8988T (cell line): ENCODE measurements around the gene AURKAIP1.
"Not testable (repeated sequence)": the region's sequence is repeated elsewhere in the genome, so short reads cannot be mapped to it uniquely, and the experiment has no call there.

Experiments
- DNase-seq: peaks from one replicate; pipeline ENCODE4 v3.0.0; 2011

Gene AURKAIP1

DNA sequence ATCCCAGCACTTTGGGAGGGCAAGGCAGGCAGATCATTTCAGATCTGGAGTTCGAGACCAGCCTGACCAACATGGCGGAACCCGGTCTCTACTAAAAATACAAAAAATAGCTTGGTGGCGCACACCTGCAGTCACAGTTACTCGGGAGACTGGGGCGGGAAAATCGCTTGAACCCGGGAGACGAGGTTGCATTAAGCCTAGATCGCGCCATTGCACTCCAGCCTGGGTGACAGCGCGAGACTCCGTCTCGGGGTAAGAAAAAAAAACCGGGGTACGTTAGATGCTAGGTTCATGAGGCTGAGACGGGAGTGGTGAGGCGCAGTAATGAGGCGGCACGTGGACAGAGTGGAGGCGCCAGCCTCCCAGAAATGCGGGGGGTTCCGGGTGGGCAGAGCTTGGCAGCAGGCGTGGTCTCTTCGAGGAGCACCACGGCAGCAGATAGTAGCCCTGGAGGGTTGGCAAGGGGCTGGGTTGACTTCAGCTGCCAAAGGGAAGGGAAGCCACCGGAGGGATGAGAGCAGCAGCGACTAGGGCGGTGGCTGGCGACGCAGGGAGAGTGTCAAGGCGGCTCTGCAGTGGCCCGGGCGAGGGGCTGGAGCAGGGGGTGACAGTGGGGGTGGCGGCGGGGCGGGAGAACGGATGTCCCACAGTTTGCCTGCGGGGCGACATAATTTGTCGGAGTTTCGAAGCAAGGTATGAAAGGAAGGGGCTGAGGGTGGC, 31.3 kb upstream of the AURKAIP1 start:
- DNase-seq: no peak

GRCh38 chr1:1403653-1404052, 28.6 kb upstream of the AURKAIP1 start:
- no peak for DNase-seq

GRCh38 chr1:1402901-1403392, 27.9 kb upstream of the AURKAIP1 start:
- not testable (repeated sequence) for DNase-seq

- DNase-seq: peak; percentile 63
Observed at GRCh38 chr1:1402072-1402900, 27.3 kb upstream of the AURKAIP1 start.

DNA sequence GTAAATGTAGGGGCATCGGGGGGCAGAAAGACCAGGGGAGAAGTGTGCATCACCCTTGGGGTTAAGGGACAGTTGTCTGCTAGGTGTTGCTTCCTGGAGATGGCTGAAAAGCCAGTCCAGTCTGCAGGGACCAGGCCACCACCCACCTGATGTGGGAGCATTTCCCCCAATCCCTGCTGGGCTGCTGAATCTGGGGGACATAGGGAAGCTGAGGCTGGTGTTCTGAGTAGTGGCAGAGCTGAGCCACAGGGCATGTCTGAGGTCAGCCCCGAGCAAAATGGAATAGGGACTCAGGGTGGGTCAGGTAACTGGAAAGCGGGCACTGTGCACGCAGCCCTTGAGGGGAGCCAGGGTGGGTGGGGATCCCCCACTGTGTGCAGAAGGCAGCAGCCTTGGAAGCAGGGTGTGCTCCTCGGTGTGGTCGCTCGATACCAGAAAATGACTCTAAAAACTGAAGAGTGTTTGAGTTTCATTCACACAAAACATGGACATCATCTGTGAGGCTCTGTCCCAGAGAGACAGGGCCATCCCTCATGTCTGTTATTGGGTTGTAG, 26.5 kb upstream of the AURKAIP1 start:
- no peak for DNase-seq

- no peak for DNase-seq
Observed at GRCh38 chr1:1400576-1401456, 25.8 kb upstream of the AURKAIP1 start.

- DNase-seq: no peak
Observed at GRCh38 chr1:1399872-1400575, 25.0 kb upstream of the AURKAIP1 start.

DNA sequence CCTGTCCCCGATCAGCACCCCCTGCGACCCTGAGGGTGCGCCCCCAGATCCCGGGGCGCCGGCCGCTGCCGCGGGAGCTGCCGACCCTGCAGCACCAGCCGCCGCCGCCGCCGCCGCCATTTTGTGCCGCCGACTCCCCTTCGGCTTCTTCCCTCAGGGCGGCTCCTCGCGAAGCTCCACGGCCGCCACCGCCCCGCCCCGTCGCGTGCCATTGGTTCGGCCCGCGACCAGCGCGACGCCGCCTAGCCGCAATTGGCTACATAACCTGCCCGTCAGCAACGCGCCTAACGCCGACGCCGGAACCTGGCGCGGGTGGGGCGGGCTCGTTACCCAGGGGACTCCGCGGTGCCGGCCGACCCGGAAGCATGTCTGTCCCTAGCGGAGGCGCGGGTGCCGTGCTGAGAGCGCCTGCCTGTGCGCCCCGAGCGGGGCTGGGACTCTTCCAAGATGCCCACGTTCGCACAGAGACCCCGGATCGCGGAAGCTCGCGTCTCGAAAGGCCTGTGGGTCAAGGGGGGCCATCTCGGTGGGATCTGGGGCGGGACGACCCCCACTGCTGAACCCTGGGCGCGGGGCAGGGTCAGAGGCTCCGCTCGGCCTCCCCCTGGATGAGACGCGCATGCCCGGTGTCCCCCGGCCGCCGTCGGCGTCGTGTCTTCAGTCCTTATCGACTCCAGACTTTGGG, 24.3 kb upstream of the AURKAIP1 start, which contains the start of gene CCNL2:
Gene CCNL2, minus strand, starts transcription at position 149 of the 685 bp plus-strand sequence. Its CDS starts 29 bp downstream, at position 120.
- DNase-seq: peak; percentile 81

- no peak for DNase-seq
Observed at GRCh38 chr1:1398677-1399186, 23.7 kb upstream of the AURKAIP1 start.

DNA sequence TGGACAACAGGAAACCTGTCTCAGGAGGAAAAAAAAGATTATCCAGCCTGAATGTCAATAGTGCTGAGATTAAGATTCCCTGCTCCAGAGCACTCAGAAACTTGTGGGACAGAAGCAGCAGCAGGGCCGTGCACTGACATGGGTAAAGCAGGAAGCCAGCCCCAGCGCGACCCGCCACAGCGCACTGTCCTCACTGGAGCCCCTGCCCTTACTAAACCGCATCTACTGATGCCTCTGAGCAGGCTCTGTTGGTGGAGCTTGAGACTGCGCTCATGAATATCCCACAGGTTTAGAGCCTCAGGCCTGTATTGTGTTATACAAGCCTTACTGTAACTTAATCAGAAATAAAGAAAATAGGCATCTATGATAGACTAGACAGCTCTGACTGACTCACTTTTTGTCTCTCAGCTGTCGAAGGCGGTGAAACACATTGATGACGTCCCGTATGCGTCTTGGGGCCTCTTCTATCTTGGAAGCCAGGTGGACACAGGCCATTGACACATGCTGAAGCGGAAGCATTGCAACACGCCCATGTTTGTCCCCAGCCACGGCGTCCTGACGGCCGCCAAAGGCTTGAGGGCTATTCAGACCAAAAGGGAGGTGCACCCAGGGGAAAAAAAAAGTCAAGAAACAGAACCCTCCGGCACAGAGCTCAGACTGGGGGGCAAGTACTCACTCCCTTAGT, 23.0 kb upstream of the AURKAIP1 start:
- no peak for DNase-seq

GRCh38 chr1:1395166-1395565, 20.2 kb upstream of the AURKAIP1 start:
- no peak for DNase-seq

GRCh38 chr1:1394116-1394515, 19.1 kb upstream of the AURKAIP1 start:
- DNase-seq: no peak

- no peak for DNase-seq
Observed at GRCh38 chr1:1393428-1393827, 18.4 kb upstream of the AURKAIP1 start.

DNA sequence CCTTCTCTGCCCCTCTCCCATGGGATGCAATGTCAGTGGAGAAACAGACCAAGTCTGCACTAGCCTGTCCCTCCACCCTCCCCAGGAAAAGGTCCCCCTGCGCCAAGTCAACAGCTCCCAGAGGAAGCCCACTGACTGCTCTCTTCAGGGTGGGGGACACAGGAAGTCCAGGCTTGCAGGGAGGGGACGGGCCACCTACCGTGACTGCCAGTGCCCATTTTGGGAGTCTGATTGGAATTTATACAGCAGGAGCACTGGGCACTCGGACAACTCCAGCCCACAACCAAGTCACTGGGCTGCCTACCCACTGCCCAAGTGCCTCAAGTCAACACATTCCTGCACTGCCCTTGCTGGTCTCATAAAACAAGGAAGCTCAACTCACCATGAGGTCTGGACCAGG, 18.0 kb upstream of the AURKAIP1 start:
- DNase-seq: no peak

- no peak for DNase-seq
Observed at GRCh38 chr1:1391225-1391624, 16.2 kb upstream of the AURKAIP1 start.

DNA sequence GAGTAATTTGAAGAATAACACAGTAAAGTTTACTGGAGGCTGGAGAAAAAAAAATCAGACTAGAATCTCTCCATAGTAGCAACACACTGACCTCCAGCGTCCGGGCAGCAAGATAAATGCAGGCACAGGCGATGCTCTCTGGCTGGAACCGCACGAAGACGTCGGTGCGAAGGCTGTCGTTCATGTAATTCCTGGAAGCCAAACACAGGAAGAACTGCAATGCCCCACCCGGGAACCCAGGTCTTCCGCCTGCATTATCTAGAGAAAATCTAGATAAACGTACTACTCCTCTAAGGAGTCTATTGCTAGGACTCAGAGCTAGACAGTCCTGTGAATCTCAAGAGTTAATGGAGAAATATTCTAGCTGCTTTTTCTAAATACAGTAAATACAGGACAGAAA, 15.7 kb upstream of the AURKAIP1 start:
- no peak for DNase-seq

DNA sequence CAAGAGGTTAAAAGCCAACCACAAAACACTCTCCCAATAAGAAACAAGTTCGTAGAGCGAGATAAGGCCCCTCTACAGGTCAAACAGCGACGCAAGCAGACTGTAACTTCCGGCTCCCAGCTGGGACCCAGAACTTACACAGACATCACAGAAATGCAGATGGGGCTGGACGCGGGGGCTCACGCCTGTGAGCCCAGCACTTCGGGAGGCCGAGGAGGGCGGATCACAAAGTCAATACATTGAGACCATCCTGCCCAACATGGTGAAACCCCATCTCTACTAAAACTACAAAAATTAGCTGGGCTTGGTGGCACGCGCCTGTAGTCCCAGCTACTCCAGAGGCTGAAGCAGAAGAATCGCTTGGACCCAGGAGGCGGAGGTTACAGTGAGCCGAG, 13.1 kb upstream of the AURKAIP1 start:
- DNase-seq: no peak

- no peak for DNase-seq
Observed at GRCh38 chr1:1387098-1388077, 12.4 kb upstream of the AURKAIP1 start.

- DNase-seq: no peak
Observed at GRCh38 chr1:1385931-1386330, 10.9 kb upstream of the AURKAIP1 start.
